H9 (cell line): ENCODE measurements around the gene FPGT. TPM values are rescaled to one million over a fixed set of nuclear protein-coding genes. Genes with fewer than 3 reads are reported as not detected.

Experiments
- DNase-seq: peaks from one replicate; pipeline ENCODE4 v3.0.0-alpha.2; 2017
- H2AFZ ChIP-seq: one replicate; pipeline ENCODE4 v1.6.1; 2013; ENCODE audit warnings: mild to moderate bottlenecking, low read length, control low read depth, moderate library complexity
- H2AK5ac ChIP-seq: 2 replicates; pipeline ENCODE4 v1.6.1; 2013; ENCODE audit warnings: low read length, control low read depth, mixed read lengths; ENCODE audit not compliant: insufficient read length
- H2BK120ac ChIP-seq: one replicate; pipeline ENCODE4 v1.6.1; 2013; ENCODE audit warnings: low read depth, mild to moderate bottlenecking, low read length, control low read depth, inconsistent platforms; ENCODE audit not compliant: poor library complexity, severe bottlenecking
- H2BK12ac ChIP-seq: 2 replicates; pipeline ENCODE4 v1.6.1; 2013; ENCODE audit warnings: low read length, control low read depth, mixed read lengths, low read depth; ENCODE audit not compliant: insufficient read length
- H2BK15ac ChIP-seq: 2 replicates; pipeline ENCODE4 v1.6.1; 2013; ENCODE audit warnings: low read depth, low read length, control low read depth
- H2BK20ac ChIP-seq: one replicate; pipeline ENCODE4 v1.6.1; 2013; ENCODE audit warnings: low read depth, mild to moderate bottlenecking, low read length, control low read depth, inconsistent platforms; ENCODE audit not compliant: poor library complexity, severe bottlenecking
- H2BK5ac ChIP-seq: 2 replicates; pipeline ENCODE4 v1.6.1; 2013; ENCODE audit warnings: low read length, control low read depth, mixed read lengths; ENCODE audit not compliant: insufficient read length
- H3K14ac ChIP-seq: 2 replicates; pipeline ENCODE4 v1.6.1; 2013; ENCODE audit warnings: low read length, control low read depth; ENCODE audit not compliant: insufficient read depth
- H3K18ac ChIP-seq: 2 replicates; pipeline ENCODE4 v1.6.1; 2013; ENCODE audit warnings: low read depth, mild to moderate bottlenecking, mixed read lengths, low read length, control low read depth; ENCODE audit not compliant: insufficient read length
- H3K23ac ChIP-seq: 2 replicates; pipeline ENCODE4 v1.6.1; 2013; ENCODE audit warnings: low read length, control low read depth, mixed read lengths, low read depth; ENCODE audit not compliant: insufficient read length
- H3K23me2 ChIP-seq: 2 replicates; pipeline ENCODE4 v1.6.1; 2013; ENCODE audit warnings: low read depth, mild to moderate bottlenecking, mixed read lengths, low read length, control low read depth; ENCODE audit not compliant: insufficient read length, poor library complexity, severe bottlenecking
- H3K27ac ChIP-seq: 2 replicates; pipeline ENCODE4 v1.5.1; 2013; ENCODE audit warnings: low read length, control low read depth, mixed read lengths, low read depth; ENCODE audit not compliant: insufficient read length
- H3K27me3 ChIP-seq: 2 replicates; pipeline ENCODE4 v1.6.1; 2013; ENCODE audit warnings: low read length, control low read depth, inconsistent platforms; ENCODE audit not compliant: insufficient read depth
- H3K4ac ChIP-seq: 2 replicates; pipeline ENCODE4 v1.6.1; 2013; ENCODE audit warnings: low read depth, mild to moderate bottlenecking, control low read depth, inconsistent platforms, low read length, moderate library complexity
- H3K4me1 ChIP-seq: 2 replicates; pipeline ENCODE4 v1.6.1; 2013; ENCODE audit warnings: low read length, control low read depth, inconsistent platforms; ENCODE audit not compliant: insufficient read depth
- H3K4me2 ChIP-seq: 2 replicates; pipeline ENCODE4 v1.6.1; 2013; ENCODE audit warnings: low read length, control low read depth, mixed read lengths; ENCODE audit not compliant: insufficient read length, insufficient read depth
- H3K56ac ChIP-seq: 2 replicates; pipeline ENCODE4 v1.6.1; 2013; ENCODE audit warnings: low read depth, mild to moderate bottlenecking, mixed read lengths, low read length, control low read depth; ENCODE audit not compliant: insufficient read length
- H3K79me1 ChIP-seq: 2 replicates; pipeline ENCODE4 v1.6.1; 2013; ENCODE audit warnings: low read depth, mild to moderate bottlenecking, moderate library complexity, low read length, control low read depth, inconsistent platforms; ENCODE audit not compliant: insufficient read depth, poor library complexity, severe bottlenecking
- H3K79me2 ChIP-seq: 2 replicates; pipeline ENCODE4 v1.6.1; 2013; ENCODE audit warnings: low read length, control low read depth, inconsistent platforms; ENCODE audit not compliant: insufficient read depth
- H3K9ac ChIP-seq: 2 replicates; pipeline ENCODE4 v1.6.1; 2013; ENCODE audit warnings: low read length, control low read depth, mixed read lengths; ENCODE audit not compliant: insufficient read length; ENCODE audit errors: extremely low read depth
- H3K9me3 ChIP-seq: one replicate; pipeline ENCODE4 v1.6.1; 2013; ENCODE audit warnings: low read depth, low read length, inconsistent platforms; ENCODE audit not compliant: control insufficient read depth
- H3T11ph ChIP-seq: one replicate; pipeline ENCODE4 v1.6.1; 2013; ENCODE audit warnings: mild to moderate bottlenecking, low read length, control low read depth, inconsistent platforms
- H4K20me1 ChIP-seq: one replicate; pipeline ENCODE4 v1.6.1; 2013; ENCODE audit not compliant: control insufficient read depth, insufficient read length, insufficient read depth
- H4K5ac ChIP-seq: 2 replicates; pipeline ENCODE4 v1.6.1; 2013; ENCODE audit warnings: low read depth, mild to moderate bottlenecking, mixed read lengths, low read length, control low read depth; ENCODE audit not compliant: insufficient read length
- H4K8ac ChIP-seq: replicated peaks from 2 replicates; pipeline ENCODE4 v1.6.1; 2013; ENCODE audit warnings: low read length, control low read depth, mixed read lengths, low read depth; ENCODE audit not compliant: insufficient read length
- H4K91ac ChIP-seq: 2 replicates; pipeline ENCODE4 v1.6.1; 2013; ENCODE audit warnings: low read depth, mild to moderate bottlenecking, moderate library complexity, mixed read lengths, low read length, control low read depth; ENCODE audit not compliant: insufficient read length
- H3K27ac Mint-ChIP-seq, 3 experiments: 2 replicates in 2 of 3; 3 replicates in 1 of 3; pipeline ENCODE4 v1.8.0; 2020 to 2021; ENCODE audit warnings: mixed read lengths in 3 of 3, mild to moderate bottlenecking in 1 of 3, moderate library complexity in 1 of 3
- H3K27me3 Mint-ChIP-seq: 2 replicates; pipeline ENCODE4 v1.8.0; 2021; ENCODE audit warnings: low read depth, mild to moderate bottlenecking, moderate library complexity, mixed read lengths
- H3K36me3 Mint-ChIP-seq, 3 experiments: 2 replicates in 2 of 3; 3 replicates in 1 of 3; pipeline ENCODE4 v1.8.0; 2020 to 2021; ENCODE audit warnings: low read depth in 3 of 3, mixed read lengths in 3 of 3; ENCODE audit not compliant: insufficient read depth in 1 of 3
- H3K4me1 Mint-ChIP-seq, 2 experiments: 2 replicates each; pipeline ENCODE4 v1.8.0; 2020; ENCODE audit warnings: mixed read lengths in 2 of 2
- H3K4me3 Mint-ChIP-seq, 2 experiments: 2 replicates in 1 of 2; 3 replicates in 1 of 2; pipeline ENCODE4 v1.8.0; 2020 to 2021; ENCODE audit warnings: mild to moderate bottlenecking in 2 of 2, mixed read lengths in 2 of 2, moderate library complexity in 1 of 2
- H3K9me3 Mint-ChIP-seq, 2 experiments: 2 replicates in 1 of 2; 3 replicates in 1 of 2; pipeline ENCODE4 v1.8.0; 2020; ENCODE audit warnings: mild to moderate bottlenecking in 2 of 2, mixed read lengths in 2 of 2, moderate library complexity in 1 of 2
- WGBS: extraction: QIAGEN DNeasy Blood & Tissue Kit; methylation state at CpG from one replicate; pipeline ENCODE4 v1.1.7; 2013; ENCODE audit warnings: missing lambda C conversion rate, low lambda C conversion rate, mixed read lengths; ENCODE audit not compliant: insufficient read length; ENCODE audit errors: extremely low coverage; 5-methylcytosine and 5-hydroxymethylcytosine counted together
- total RNA-seq: library from RNA; stranded (reverse); gene quantifications from 2 replicates; pipeline ENCODE4 v1.2.1, GENCODE V29; 2021
- TF ChIP-seq, protein P1 (sequence below): fragments of 200-600 bp; sonication (generic); conservative IDR thresholded peaks from 3 replicates; pipeline ENCODE4 v1.8.0; 2021; ENCODE audit warnings: antibody characterized with exemption, mild to moderate bottlenecking

FPGT gene
- total RNA-seq, 1 experiment from 2014 or later: 5.2 TPM

DNA sequence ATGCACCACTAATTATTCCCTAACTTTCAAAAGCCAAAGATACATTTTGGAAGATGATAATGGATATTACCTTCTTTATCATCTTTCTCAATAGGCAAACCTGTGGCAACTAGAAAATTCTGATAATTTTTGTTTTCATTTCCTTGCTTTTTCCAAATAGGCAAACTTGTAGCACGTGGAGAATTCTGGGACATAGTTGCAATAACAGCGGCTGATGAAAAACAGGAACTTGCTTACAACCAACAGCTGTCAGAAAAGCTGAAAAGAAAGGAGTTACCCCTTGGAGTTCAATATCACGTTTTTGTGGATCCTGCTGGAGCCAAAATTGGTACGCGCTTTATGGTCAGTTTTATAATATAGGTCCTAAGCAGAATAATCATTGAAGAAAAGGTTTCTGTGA, 1.5 kb downstream of the FPGT start:
- Histone ChIP-seq H2AFZ (no peak overlapping the region), H3T11ph (no peak overlapping the region), H3K56ac (no peak overlapping the region), H2BK20ac (no peak overlapping the region), H3K27me3 (no peaks in the 10 kb centered on the region), H3K9me3 (no peaks in the 10 kb centered on the region), H4K5ac (no peak overlapping the region), H3K79me1 (no peaks in the 10 kb centered on the region), H4K20me1 (no peaks in the 10 kb centered on the region), H2BK15ac (no peak overlapping the region), H3K9ac (no peak overlapping the region), H3K4me1 (no peaks in the 10 kb centered on the region), H3K27ac (no peak overlapping the region), H2BK5ac (no peak overlapping the region), H2BK12ac (no peak overlapping the region), H2AK5ac (no peak overlapping the region), H3K79me2 (no peaks in the 10 kb centered on the region), H3K23me2 (peaks cover 5% of the 10 kb centered on the region), H4K8ac (no peak overlapping the region), H3K18ac (no peak overlapping the region), H3K4me2 (no peak overlapping the region), H3K4ac (no peak overlapping the region), H2BK120ac (no peak overlapping the region), H4K91ac (no peak overlapping the region), H3K23ac (no peak overlapping the region), H3K14ac (no peak overlapping the region)
- no peak for DNase-seq
- H3K9me3 Mint-ChIP-seq: 0 out of 5 replicates have a peak, but pooled peaks cover 0 to 1% of the 10 kb centered on the region in 2 experiments
- H3K27me3 Mint-ChIP-seq: peaks cover 2% of the 10 kb centered on the region
- WGBS: no CpG with 5 or more reads among the region's 5 CpGs
- H3K4me3 Mint-ChIP-seq: no peak overlapping the region
- no peak overlapping the region for H3K27ac Mint-ChIP-seq
- peaks cover 2 to 12% of the 10 kb centered on the region in 2 experiments; a peak in 3 of 4 replicates for H3K4me1 Mint-ChIP-seq
- no peaks in the 10 kb centered on the region for H3K36me3 Mint-ChIP-seq
- TF ChIP-seq, protein P1, sequence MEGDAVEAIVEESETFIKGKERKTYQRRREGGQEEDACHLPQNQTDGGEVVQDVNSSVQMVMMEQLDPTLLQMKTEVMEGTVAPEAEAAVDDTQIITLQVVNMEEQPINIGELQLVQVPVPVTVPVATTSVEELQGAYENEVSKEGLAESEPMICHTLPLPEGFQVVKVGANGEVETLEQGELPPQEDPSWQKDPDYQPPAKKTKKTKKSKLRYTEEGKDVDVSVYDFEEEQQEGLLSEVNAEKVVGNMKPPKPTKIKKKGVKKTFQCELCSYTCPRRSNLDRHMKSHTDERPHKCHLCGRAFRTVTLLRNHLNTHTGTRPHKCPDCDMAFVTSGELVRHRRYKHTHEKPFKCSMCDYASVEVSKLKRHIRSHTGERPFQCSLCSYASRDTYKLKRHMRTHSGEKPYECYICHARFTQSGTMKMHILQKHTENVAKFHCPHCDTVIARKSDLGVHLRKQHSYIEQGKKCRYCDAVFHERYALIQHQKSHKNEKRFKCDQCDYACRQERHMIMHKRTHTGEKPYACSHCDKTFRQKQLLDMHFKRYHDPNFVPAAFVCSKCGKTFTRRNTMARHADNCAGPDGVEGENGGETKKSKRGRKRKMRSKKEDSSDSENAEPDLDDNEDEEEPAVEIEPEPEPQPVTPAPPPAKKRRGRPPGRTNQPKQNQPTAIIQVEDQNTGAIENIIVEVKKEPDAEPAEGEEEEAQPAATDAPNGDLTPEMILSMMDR: no peak
